Measurements from ENCODE around the gene TRIM38. TPM values are rescaled to one million over a fixed set of nuclear protein-coding genes. Genes with fewer than 3 reads are reported as not detected.

Gene TRIM38
- total and polyA plus RNA-seq, 2 experiments from 2014 or later: 5.2 to 8.6 TPM

- Histone ChIP-seq H3K9me2 (replicated peaks; ENCODE audit: insufficient read depth) (no peaks in the 10 kb centered on the region), H3K4me1 (ENCODE audit: insufficient read depth) (peaks cover 17% of the 10 kb centered on the region), H3K4me2 (peak overlapping the region; percentile 30), H4K20me1 (ENCODE audit: insufficient read depth, poor library complexity, severe bottlenecking) (no peaks in the 10 kb centered on the region), H2AFZ (peak overlapping the region; percentile 18), H3K4me3 (no peak overlapping the region), H3K9me3 (ENCODE audit: low read depth) (no peaks in the 10 kb centered on the region), H3K27me3 (no peaks in the 10 kb centered on the region), H3K36me3 (replicated peaks; ENCODE audit: insufficient read depth, low read depth) (no peaks in the 10 kb centered on the region), H3K79me2 (no peaks in the 10 kb centered on the region), H3K27ac (peak overlapping the region; percentile 93)
- TF ChIP-seq EZH2 (IDR thresholded peaks at IDR 0.05; ENCODE audit: borderline replicate concordance): no peak
- TF ChIP-seq, protein P1, sequence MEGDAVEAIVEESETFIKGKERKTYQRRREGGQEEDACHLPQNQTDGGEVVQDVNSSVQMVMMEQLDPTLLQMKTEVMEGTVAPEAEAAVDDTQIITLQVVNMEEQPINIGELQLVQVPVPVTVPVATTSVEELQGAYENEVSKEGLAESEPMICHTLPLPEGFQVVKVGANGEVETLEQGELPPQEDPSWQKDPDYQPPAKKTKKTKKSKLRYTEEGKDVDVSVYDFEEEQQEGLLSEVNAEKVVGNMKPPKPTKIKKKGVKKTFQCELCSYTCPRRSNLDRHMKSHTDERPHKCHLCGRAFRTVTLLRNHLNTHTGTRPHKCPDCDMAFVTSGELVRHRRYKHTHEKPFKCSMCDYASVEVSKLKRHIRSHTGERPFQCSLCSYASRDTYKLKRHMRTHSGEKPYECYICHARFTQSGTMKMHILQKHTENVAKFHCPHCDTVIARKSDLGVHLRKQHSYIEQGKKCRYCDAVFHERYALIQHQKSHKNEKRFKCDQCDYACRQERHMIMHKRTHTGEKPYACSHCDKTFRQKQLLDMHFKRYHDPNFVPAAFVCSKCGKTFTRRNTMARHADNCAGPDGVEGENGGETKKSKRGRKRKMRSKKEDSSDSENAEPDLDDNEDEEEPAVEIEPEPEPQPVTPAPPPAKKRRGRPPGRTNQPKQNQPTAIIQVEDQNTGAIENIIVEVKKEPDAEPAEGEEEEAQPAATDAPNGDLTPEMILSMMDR (IDR thresholded peaks at IDR 0.05; ENCODE audit: poor library complexity): no peak
- no peak for TF ChIP-seq EZH2phosphoT487 (IDR thresholded peaks at IDR 0.05; ENCODE audit: low read depth, severe bottlenecking, unreplicated experiment)
- WGBS (ENCODE audit: low lambda C conversion rate, missing lambda C conversion rate): 27% methylated on average over 10 of the region's 10 CpGs
- DNase-seq (ENCODE audit: low spot score): no peak
These were observed 66.4 kb downstream of the TRIM38 start for GRCh38 chr6:26028746-26029569.

DNA sequence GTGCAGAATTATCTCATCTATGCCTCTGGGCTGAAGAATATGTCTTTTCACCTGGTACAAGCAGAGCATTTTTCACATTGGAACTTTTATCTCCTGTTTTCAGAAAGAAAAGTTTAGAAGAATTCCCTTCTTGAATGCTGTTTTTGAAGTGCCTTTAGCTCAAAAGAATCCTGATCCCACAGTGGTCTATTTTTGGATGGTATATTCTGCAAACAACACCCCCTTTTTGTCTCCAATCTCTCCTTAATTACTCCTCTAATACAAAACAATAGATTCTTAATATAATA lies 66.9 kb downstream of the TRIM38 start:
- peak overlapping the region; percentile 93 for H3K27ac ChIP-seq
- no peaks in the 10 kb centered on the region for H3K36me3 ChIP-seq (replicated peaks; ENCODE audit: insufficient read depth, low read depth)
- H2AFZ ChIP-seq: no peak overlapping the region
- H3K4me1 ChIP-seq (ENCODE audit: insufficient read depth): peaks cover 17% of the 10 kb centered on the region
- no peak overlapping the region for H3K4me3 ChIP-seq
- H3K9me3 ChIP-seq (ENCODE audit: low read depth): no peaks in the 10 kb centered on the region
- TF ChIP-seq EZH2phosphoT487 (IDR thresholded peaks at IDR 0.05; ENCODE audit: low read depth, severe bottlenecking, unreplicated experiment) (no peak), EZH2 (IDR thresholded peaks at IDR 0.05; ENCODE audit: borderline replicate concordance) (no peak)
- no peaks in the 10 kb centered on the region for H3K9me2 ChIP-seq (replicated peaks; ENCODE audit: insufficient read depth)
- no peaks in the 10 kb centered on the region for H3K79me2 ChIP-seq
- H4K20me1 ChIP-seq (ENCODE audit: insufficient read depth, poor library complexity, severe bottlenecking): no peaks in the 10 kb centered on the region
- no peaks in the 10 kb centered on the region for H3K27me3 ChIP-seq
- no peak for DNase-seq (ENCODE audit: low spot score)
- H3K4me2 ChIP-seq: peak overlapping the region; percentile 30

DNA sequence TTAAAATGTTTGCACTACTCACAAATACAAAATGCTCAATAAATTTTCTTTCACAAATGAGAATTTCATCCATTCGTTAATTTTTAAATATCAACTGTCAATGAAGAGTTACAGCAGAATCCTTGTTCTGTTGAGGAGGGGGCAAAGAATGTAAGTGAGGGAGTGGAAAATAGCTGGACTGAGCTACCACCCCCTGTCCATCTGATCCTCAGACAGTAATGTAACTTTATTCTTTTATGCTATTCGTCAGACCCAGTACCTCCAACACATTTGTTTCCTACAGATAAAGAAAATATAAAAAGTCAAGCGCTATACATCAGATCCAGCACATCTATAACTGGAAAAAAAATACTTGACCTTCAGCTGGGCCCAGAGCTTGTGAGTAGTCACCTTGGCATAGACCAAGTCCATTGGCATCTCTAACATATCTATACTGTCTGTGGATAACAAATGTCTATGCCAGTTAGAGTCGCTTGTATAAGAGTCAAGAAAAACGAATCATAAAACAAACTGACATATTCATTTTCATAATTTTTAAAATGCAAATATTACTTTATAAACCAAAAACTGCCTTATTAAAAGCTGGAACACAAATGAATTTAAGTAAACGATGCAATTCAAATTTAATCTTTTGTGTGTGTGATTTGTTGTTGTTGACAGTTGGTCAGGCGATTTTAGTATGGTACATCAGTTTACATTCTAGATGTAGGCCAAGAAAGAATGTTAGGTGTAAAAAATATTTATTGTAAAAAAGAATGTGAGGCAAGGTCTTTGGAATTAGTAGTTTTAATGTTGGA lies 67.5 kb downstream of the TRIM38 start:
- no peak overlapping the region for H3K4me2 ChIP-seq
- 77% methylated on average over 7 of the region's 7 CpGs for WGBS (ENCODE audit: low lambda C conversion rate, missing lambda C conversion rate)
- no peaks in the 10 kb centered on the region for H3K9me2 ChIP-seq (replicated peaks; ENCODE audit: insufficient read depth)
- no peak for DNase-seq (ENCODE audit: low spot score)
- H2AFZ ChIP-seq: no peak overlapping the region
- H3K4me1 ChIP-seq (ENCODE audit: insufficient read depth): peaks cover 17% of the 10 kb centered on the region
- no peaks in the 10 kb centered on the region for H4K20me1 ChIP-seq (ENCODE audit: insufficient read depth, poor library complexity, severe bottlenecking)
- H3K79me2 ChIP-seq: no peaks in the 10 kb centered on the region
- H3K9me3 ChIP-seq (ENCODE audit: low read depth): no peaks in the 10 kb centered on the region
- H3K27ac ChIP-seq: no peak overlapping the region
- no peaks in the 10 kb centered on the region for H3K27me3 ChIP-seq
- TF ChIP-seq EZH2 (IDR thresholded peaks at IDR 0.05; ENCODE audit: borderline replicate concordance) (no peak), EZH2phosphoT487 (IDR thresholded peaks at IDR 0.05; ENCODE audit: low read depth, severe bottlenecking, unreplicated experiment) (no peak)
- TF ChIP-seq, protein P1 (IDR thresholded peaks at IDR 0.05; ENCODE audit: poor library complexity): no peak
- no peaks in the 10 kb centered on the region for H3K36me3 ChIP-seq (replicated peaks; ENCODE audit: insufficient read depth, low read depth)
- no peak overlapping the region for H3K4me3 ChIP-seq

DNA sequence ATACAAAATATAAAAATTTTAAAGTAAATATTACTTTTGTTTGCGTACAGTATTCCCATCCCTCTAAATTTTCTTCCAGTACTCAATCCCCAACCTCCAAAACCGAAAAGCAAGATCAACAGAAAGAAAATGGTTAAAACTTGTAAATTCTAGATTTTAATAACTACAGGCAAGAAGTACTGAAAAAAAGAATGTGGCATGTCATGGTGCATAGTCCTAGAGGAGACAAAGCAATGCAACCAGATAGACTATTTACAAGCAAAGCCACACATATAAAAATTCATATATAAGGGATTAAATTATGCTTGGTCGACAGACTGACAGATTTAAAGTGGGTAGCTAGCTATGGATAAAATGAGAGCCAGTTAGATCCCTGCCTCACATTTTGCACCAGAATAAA lies 68.1 kb downstream of the TRIM38 start:
- no peak overlapping the region for H3K27ac ChIP-seq
- H3K9me2 ChIP-seq (replicated peaks; ENCODE audit: insufficient read depth): no peaks in the 10 kb centered on the region
- H4K20me1 ChIP-seq (ENCODE audit: insufficient read depth, poor library complexity, severe bottlenecking): no peaks in the 10 kb centered on the region
- WGBS (ENCODE audit: low lambda C conversion rate, missing lambda C conversion rate): 52% methylated on average over 3 of the region's 3 CpGs
- DNase-seq (ENCODE audit: low spot score): no peak
- TF ChIP-seq EZH2phosphoT487 (IDR thresholded peaks at IDR 0.05; ENCODE audit: low read depth, severe bottlenecking, unreplicated experiment): no peak
- no peaks in the 10 kb centered on the region for H3K27me3 ChIP-seq
- no peaks in the 10 kb centered on the region for H3K36me3 ChIP-seq (replicated peaks; ENCODE audit: insufficient read depth, low read depth)
- peaks cover 17% of the 10 kb centered on the region for H3K4me1 ChIP-seq (ENCODE audit: insufficient read depth)
- no peaks in the 10 kb centered on the region for H3K79me2 ChIP-seq
- peak overlapping the region; percentile 85 for H3K4me2 ChIP-seq
- H3K4me3 ChIP-seq: no peak overlapping the region
- no peaks in the 10 kb centered on the region for H3K9me3 ChIP-seq (ENCODE audit: low read depth)
- H2AFZ ChIP-seq: no peak overlapping the region
